Vagina (tissue), 2 donors: ENCODE results near the gene SMARCA4. TPM values are rescaled to one million over a fixed set of nuclear protein-coding genes. Genes with fewer than 3 reads are reported as not detected.

Source experiments
- DNase-seq, 2 donors: peaks; one replicate each; pipeline ENCODE4 v3.0.0-alpha.2; 2017; ENCODE audit errors: extremely low spot score in 2 of 2
- H3K27ac ChIP-seq: fragments of 200-600 bp; sonication (generic); one replicate; pipeline ENCODE4 v1.5.1; 2019
- H3K27me3 ChIP-seq: fragments of 200-600 bp; sonication (generic); one replicate; pipeline ENCODE4 v1.5.1; 2019
- H3K36me3 ChIP-seq, 2 donors: fragments of 200-600 bp; sonication (generic); one replicate each; pipeline ENCODE4 v1.5.1; 2017 to 2019
- H3K4me1 ChIP-seq: fragments of 200-600 bp; sonication (generic); one replicate; pipeline ENCODE4 v1.5.1; 2019
- H3K4me3 ChIP-seq, 2 donors: fragments of 200-600 bp; sonication (generic); 1 replicate in 1 of 2; 2 replicates in 1 of 2; pipeline ENCODE4 v1.5.1; 2016 to 2019
- H3K9me3 ChIP-seq: fragments of 200-600 bp; sonication (generic); one replicate; pipeline ENCODE4 v1.5.1; 2019
- CTCF ChIP-seq, 3 experiments: fragments of 450-650 bp in 2 of 3; fragments of 200-600 bp in 1 of 3; sonication (generic) in 1 of 3; IDR thresholded peaks; one replicate each; pipeline ENCODE4 v1.5.1; 2017 to 2019; ENCODE audit warnings: antibody characterized with exemption in 3 of 3, mild to moderate bottlenecking in 2 of 3, moderate library complexity in 2 of 3
- POLR2A ChIP-seq, 2 donors: fragments of 450-650 bp; IDR thresholded peaks; one replicate each; pipeline ENCODE4 v1.6.1; 2017; ENCODE audit warnings: antibody characterized with exemption in 2 of 2, mild to moderate bottlenecking in 2 of 2, moderate library complexity in 2 of 2
- POLR2AphosphoS5 ChIP-seq, 2 donors: sonication (generic); formaldehyde crosslinking; IDR thresholded peaks; one replicate each; pipeline ENCODE4 v1.9.0; 2017; ENCODE audit warnings: antibody characterized with exemption in 2 of 2, mild to moderate bottlenecking in 2 of 2, low read depth in 1 of 2; ENCODE audit not compliant: insufficient read depth in 1 of 2
- intact Hi-C: fragments of 100-400 bp; cut with DNase I; formaldehyde crosslinking; loops from one replicate; pipeline ENCODE4 v1.15.1; 2023
- total RNA-seq: library from RNA; depleted of rRNA; stranded (reverse); fragments of >200 nt; gene quantifications from one replicate; pipeline ENCODE4 v1.2.3, GENCODE V29; 2016

The SMARCA4 gene
- total RNA-seq, 1 donor from 2014 or later: 90.4 TPM

- H3K9me3 ChIP-seq: no peaks in the 10 kb centered on the region
- intact Hi-C loops: no loop called here
- H3K27ac ChIP-seq: no peak overlapping the region
- no peak for TF ChIP-seq POLR2A (IDR thresholded peaks at IDR 0.05)
- no peak for TF ChIP-seq CTCF (IDR thresholded peaks at IDR 0.05)
- TF ChIP-seq POLR2AphosphoS5 (IDR thresholded peaks at IDR 0.05; ENCODE audit: insufficient read depth in 1 of 2, low read depth in 1 of 2): no peak
- H3K4me3 ChIP-seq: no peak overlapping the region
- DNase-seq: no peak
- H3K27me3 ChIP-seq: no peaks in the 10 kb centered on the region
- H3K36me3 ChIP-seq: no peaks in the 10 kb centered on the region
- peaks cover 43% of the 10 kb centered on the region for H3K4me1 ChIP-seq
Measured at GRCh38 chr19:10962863-10963262, 2.0 kb downstream of the SMARCA4 start.

GRCh38 chr19:10963865-10964264, 3.0 kb downstream of the SMARCA4 start:
- Histone ChIP-seq H3K9me3 (no peaks in the 10 kb centered on the region), H3K36me3 (no peaks in the 10 kb centered on the region), H3K27ac (no peak overlapping the region), H3K27me3 (no peaks in the 10 kb centered on the region), H3K4me3 (no peak overlapping the region), H3K4me1 (peaks cover 53% of the 10 kb centered on the region)
- TF ChIP-seq POLR2AphosphoS5 (IDR thresholded peaks at IDR 0.05; ENCODE audit: insufficient read depth in 1 of 2, low read depth in 1 of 2) (no peak), CTCF (IDR thresholded peaks at IDR 0.05) (no peak), POLR2A (IDR thresholded peaks at IDR 0.05) (no peak)
- intact Hi-C loops: no loop called here
- no peak for DNase-seq

GRCh38 chr19:10964903-10965302, 4.1 kb downstream of the SMARCA4 start:
- H3K27me3 ChIP-seq: no peaks in the 10 kb centered on the region
- no peaks in the 10 kb centered on the region for H3K9me3 ChIP-seq
- H3K4me3 ChIP-seq: no peak overlapping the region
- no peak for TF ChIP-seq CTCF (IDR thresholded peaks at IDR 0.05)
- no peak for TF ChIP-seq POLR2AphosphoS5 (IDR thresholded peaks at IDR 0.05; ENCODE audit: insufficient read depth in 1 of 2, low read depth in 1 of 2)
- TF ChIP-seq POLR2A (IDR thresholded peaks at IDR 0.05): no peak
- DNase-seq: no peak
- intact Hi-C loops: no loop called here
- H3K27ac ChIP-seq: no peak overlapping the region
- no peaks in the 10 kb centered on the region for H3K36me3 ChIP-seq
- peaks cover 49% of the 10 kb centered on the region for H3K4me1 ChIP-seq

GRCh38 chr19:10965398-10965797, 4.6 kb downstream of the SMARCA4 start:
- TF ChIP-seq POLR2A (IDR thresholded peaks at IDR 0.05): no peak
- no peak for TF ChIP-seq CTCF (IDR thresholded peaks at IDR 0.05)
- intact Hi-C loops: no loop called here
- Histone ChIP-seq H3K27ac (no peak overlapping the region), H3K27me3 (no peaks in the 10 kb centered on the region), H3K4me1 (peaks cover 47% of the 10 kb centered on the region), H3K9me3 (no peaks in the 10 kb centered on the region), H3K36me3 (no peaks in the 10 kb centered on the region), H3K4me3 (no peak overlapping the region)
- no peak for DNase-seq

GRCh38 chr19:10966809-10967208, 6.0 kb downstream of the SMARCA4 start:
- TF ChIP-seq CTCF (IDR thresholded peaks at IDR 0.05) (no peak), POLR2A (IDR thresholded peaks at IDR 0.05) (no peak), POLR2AphosphoS5 (IDR thresholded peaks at IDR 0.05; ENCODE audit: insufficient read depth in 1 of 2, low read depth in 1 of 2) (no peak)
- intact Hi-C loops: no loop called here

More at GRCh38 chr19:10966809-10967208, 6.0 kb downstream of the SMARCA4 start:
- no peak for DNase-seq
- Histone ChIP-seq H3K27ac (no peak overlapping the region), H3K36me3 (no peaks in the 10 kb centered on the region), H3K4me3 (no peak overlapping the region), H3K27me3 (no peaks in the 10 kb centered on the region), H3K4me1 (peaks cover 47% of the 10 kb centered on the region), H3K9me3 (no peaks in the 10 kb centered on the region)
